Stimulated activated CD4-positive, alpha-beta T cell treated with anti-CD3 and anti-CD28 coated beads, Interleukin-2, amount 100 ng/mL, for 24 hours (primary cell): ENCODE results near the gene ZBP1.

Experiments
- DNase-seq, 2 donors: peaks; one replicate each; pipeline ENCODE4 v3.0.0-alpha.2; 2020

ZBP1 gene

GRCh38 chr20:57583289-57584257 is 36.7 kb downstream of the ZBP1 start:
- DNase-seq: no peak

- DNase-seq: no peak
Observed at GRCh38 chr20:57582432-57583288, 37.6 kb downstream of the ZBP1 start.

- DNase-seq: no peak
Observed at GRCh38 chr20:57582029-57582378, 38.2 kb downstream of the ZBP1 start.

GRCh38 chr20:57581202-57582028 is 38.8 kb downstream of the ZBP1 start:
- no peak for DNase-seq

GRCh38 chr20:57580478-57581201 is 39.6 kb downstream of the ZBP1 start:
- no peak for DNase-seq

- DNase-seq: no peak
Observed at GRCh38 chr20:57579898-57580447, 40.3 kb downstream of the ZBP1 start.

- DNase-seq: no peak
Observed at GRCh38 chr20:57579331-57579897, 40.8 kb downstream of the ZBP1 start.

- no peak for DNase-seq
Observed at GRCh38 chr20:57578476-57579165, 41.6 kb downstream of the ZBP1 start.

GRCh38 chr20:57577679-57578475 is 42.3 kb downstream of the ZBP1 start:
- DNase-seq: no peak

- no peak for DNase-seq
Observed at GRCh38 chr20:57576617-57577550, 43.3 kb downstream of the ZBP1 start.

- DNase-seq: no peak
Observed at GRCh38 chr20:57576002-57576401, 44.2 kb downstream of the ZBP1 start.

GRCh38 chr20:57574954-57575353 is 45.3 kb downstream of the ZBP1 start:
- no peak for DNase-seq

- no peak for DNase-seq
Observed at GRCh38 chr20:57573894-57574293, 46.3 kb downstream of the ZBP1 start.

- no peak for DNase-seq
Observed at GRCh38 chr20:57573242-57573641, 47.0 kb downstream of the ZBP1 start.

- no peak for DNase-seq
Observed at GRCh38 chr20:57571782-57572416, 48.3 kb downstream of the ZBP1 start.

- no peak for DNase-seq
Observed at GRCh38 chr20:57570920-57571319, 49.3 kb downstream of the ZBP1 start.

GRCh38 chr20:57570145-57570850 is 49.9 kb downstream of the ZBP1 start:
- DNase-seq: no peak

GRCh38 chr20:57568960-57569359 is 51.3 kb downstream of the ZBP1 start:
- no peak for DNase-seq
